ENCODE measurements around the gene ZBTB48. TPM values are rescaled to one million over a fixed set of nuclear protein-coding genes. Genes with fewer than 3 reads are reported as not detected.

ZBTB48 gene
- total RNA-seq, 2 donors from 2014 or later: 41.3 to 51.0 TPM

GRCh38 chr1:6612641-6613360 lies 33.0 kb downstream of the ZBTB48 start:
- Histone ChIP-seq H3K4me1 (replicated peaks) (peaks cover 4% of the 10 kb centered on the region), H3K27me3 (replicated peaks; ENCODE audit: insufficient read depth) (no peaks in the 10 kb centered on the region), H3K9me3 (no peaks in the 10 kb centered on the region), H3K4me3 (peak overlapping the region; percentile 100), H3K36me3 (no peaks in the 10 kb centered on the region), H3K27ac (peak overlapping the region; percentile 96 to 99)
- no peak for DNase-seq (ENCODE audit: low spot score)
- intact Hi-C loops (cut with DNase I): no loop called here
- TF ChIP-seq POLR2AphosphoS5 (IDR thresholded peaks at IDR 0.05): peak; percentile 47
- TF ChIP-seq POLR2A (IDR thresholded peaks at IDR 0.05): peak; percentile 39
- peak in 1 of 4 experiments; percentile 15 for TF ChIP-seq CTCF (IDR thresholded peaks at IDR 0.05)
- WGBS: under 1% methylated on average over 33 of the region's 67 CpGs

- Histone ChIP-seq H3K36me3 (no peaks in the 10 kb centered on the region), H3K27me3 (replicated peaks; ENCODE audit: insufficient read depth) (no peaks in the 10 kb centered on the region), H3K4me3 (peak within 1 kb of the TSS; percentile 100), H3K9me3 (no peaks in the 10 kb centered on the region), H3K4me1 (replicated peaks) (peaks cover 4% of the 10 kb centered on the region), H3K27ac (peak within 1 kb of the TSS; percentile 97 to 99)
- WGBS: under 1% methylated on average over 76 of the region's 84 CpGs
- intact Hi-C loops (cut with DNase I): no loop called here
- TF ChIP-seq POLR2AphosphoS5 (IDR thresholded peaks at IDR 0.05) (peak; percentile 91), CTCF (IDR thresholded peaks at IDR 0.05) (no peak), POLR2A (IDR thresholded peaks at IDR 0.05) (peak; percentile 94)
- DNase-seq (ENCODE audit: low spot score): peak; percentile 99
Observed at GRCh38 chr1:6613361-6614018, 33.7 kb downstream of the ZBTB48 start, which contains the start of gene PHF13. Gene PHF13 (plus strand): TSS chr1:6613731. CDS start chr1:6614067, 336 bp downstream.

GRCh38 chr1:6614019-6614928 lies 34.5 kb downstream of the ZBTB48 start:
- H3K27me3 ChIP-seq (replicated peaks; ENCODE audit: insufficient read depth): no peaks in the 10 kb centered on the region
- 1% methylated on average over 81 of the region's 117 CpGs for WGBS
- no peaks in the 10 kb centered on the region for H3K9me3 ChIP-seq
- H3K4me1 ChIP-seq (replicated peaks): peaks cover 4% of the 10 kb centered on the region
- TF ChIP-seq CTCF (IDR thresholded peaks at IDR 0.05) (no peak), POLR2A (IDR thresholded peaks at IDR 0.05) (no peak), POLR2AphosphoS5 (IDR thresholded peaks at IDR 0.05) (no peak)
- peak overlapping the region; percentile 97 to 99 for H3K27ac ChIP-seq
- no peaks in the 10 kb centered on the region for H3K36me3 ChIP-seq
- intact Hi-C loops (cut with DNase I): no loop called here
- peak overlapping the region; percentile 100 for H3K4me3 ChIP-seq
- DNase-seq (ENCODE audit: low spot score): peak; percentile 56

GRCh38 chr1:6614929-6615785 lies 35.4 kb downstream of the ZBTB48 start:
- under 1% methylated on average over 68 of the region's 82 CpGs for WGBS
- Histone ChIP-seq H3K27me3 (replicated peaks; ENCODE audit: insufficient read depth) (no peaks in the 10 kb centered on the region), H3K4me1 (replicated peaks) (peaks cover 4% of the 10 kb centered on the region), H3K4me3 (peak overlapping the region; percentile 100), H3K27ac (peak overlapping the region; percentile 97 to 99), H3K36me3 (peaks cover 0 to 5% of the 10 kb centered on the region in 2 donors), H3K9me3 (no peaks in the 10 kb centered on the region)
- no peak for DNase-seq (ENCODE audit: low spot score)
- no peak for TF ChIP-seq POLR2AphosphoS5 (IDR thresholded peaks at IDR 0.05)
- TF ChIP-seq POLR2A (IDR thresholded peaks at IDR 0.05): no peak
- no peak for TF ChIP-seq CTCF (IDR thresholded peaks at IDR 0.05)
- intact Hi-C loops (cut with DNase I): no loop called here

Measured in prostate gland (tissue), 2 donors.